GM21723 (cell line): ENCODE results near the gene ELMOD2.
"Not testable (repeated sequence)": the region's sequence is repeated elsewhere in the genome, so short reads cannot be mapped to it uniquely, and the experiment has no call there.

Source experiments
- ATAC-seq: cut with Tn5 transposase; IDR thresholded peaks from one replicate; pipeline ENCODE4 v1.9.1; 2021; ENCODE audit warnings: mild to moderate bottlenecking, moderate library complexity; ENCODE audit not compliant: unreplicated experiment

Gene ELMOD2, protein sequence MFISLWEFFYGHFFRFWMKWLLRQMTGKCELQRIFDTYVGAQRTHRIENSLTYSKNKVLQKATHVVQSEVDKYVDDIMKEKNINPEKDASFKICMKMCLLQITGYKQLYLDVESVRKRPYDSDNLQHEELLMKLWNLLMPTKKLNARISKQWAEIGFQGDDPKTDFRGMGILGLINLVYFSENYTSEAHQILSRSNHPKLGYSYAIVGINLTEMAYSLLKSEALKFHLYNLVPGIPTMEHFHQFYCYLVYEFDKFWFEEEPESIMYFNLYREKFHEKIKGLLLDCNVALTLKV

DNA sequence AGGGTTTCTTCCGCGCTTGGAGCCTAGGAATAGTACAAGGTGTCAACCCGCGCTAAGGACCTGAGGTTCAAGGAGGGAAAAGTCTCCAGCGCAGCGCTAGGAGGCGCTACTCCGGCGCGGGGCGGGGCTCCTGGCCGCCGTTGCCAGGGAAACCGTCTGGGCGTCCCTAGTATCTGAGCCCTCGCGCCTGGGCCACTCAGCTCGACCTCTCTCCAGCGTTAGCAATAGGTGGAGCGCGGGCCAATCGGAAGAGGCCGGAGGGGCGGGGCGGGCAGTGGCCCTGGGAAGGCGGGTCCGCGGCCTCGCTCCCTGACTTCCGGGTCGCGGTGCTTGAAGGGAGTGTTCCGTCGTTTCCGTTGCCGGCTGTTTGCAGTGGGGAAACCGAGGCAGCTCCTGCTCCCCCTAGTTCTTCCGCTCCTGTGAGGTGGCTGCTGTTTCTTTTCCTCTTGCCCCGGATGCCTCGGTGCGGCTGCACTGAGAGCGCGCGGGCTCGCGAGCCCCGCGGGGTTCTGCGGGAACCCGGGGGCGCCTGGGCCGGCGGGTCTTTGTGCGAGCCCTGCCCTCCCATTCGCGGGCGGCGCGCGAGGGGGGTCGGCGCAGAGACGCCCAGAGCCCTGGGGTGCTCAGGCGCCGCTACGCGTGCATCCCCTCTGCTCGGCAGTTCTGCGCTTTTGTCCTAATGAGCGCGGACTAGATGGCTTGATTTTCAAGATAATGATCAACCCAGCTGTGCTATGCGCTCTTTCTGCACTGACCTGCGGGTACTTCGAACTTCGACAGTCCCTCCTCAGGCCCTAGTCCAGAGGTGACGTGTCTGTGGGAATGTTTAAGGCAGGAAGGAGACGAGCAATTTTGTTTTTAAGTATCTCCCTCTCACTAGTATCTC is at the start of gene ELMOD2:
Gene ELMOD2 (plus strand): TSS at position 312 of the 886 bp plus-strand sequence. CDS start 1,261 bp downstream, outside the sequence.
- ATAC-seq: peak; percentile 100

DNA sequence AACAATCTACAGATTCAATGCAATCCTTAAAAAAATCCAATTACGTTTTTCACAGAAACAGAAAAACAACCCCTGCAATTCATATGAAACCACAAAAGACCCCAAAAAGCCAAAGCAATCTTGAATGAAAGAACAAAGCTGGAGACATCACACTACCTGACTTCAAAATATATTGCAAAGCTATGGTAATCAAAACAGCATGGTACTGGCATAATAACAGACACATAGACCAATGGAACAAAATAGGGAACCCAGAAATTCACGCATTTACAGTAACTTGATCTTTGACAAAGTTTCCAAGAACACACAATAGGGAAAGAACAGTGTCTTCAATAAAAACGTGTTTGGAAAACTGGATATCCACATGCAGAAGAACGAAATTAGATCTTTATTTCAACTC is 40.5 kb upstream of the ELMOD2 start:
- no peak for ATAC-seq

DNA sequence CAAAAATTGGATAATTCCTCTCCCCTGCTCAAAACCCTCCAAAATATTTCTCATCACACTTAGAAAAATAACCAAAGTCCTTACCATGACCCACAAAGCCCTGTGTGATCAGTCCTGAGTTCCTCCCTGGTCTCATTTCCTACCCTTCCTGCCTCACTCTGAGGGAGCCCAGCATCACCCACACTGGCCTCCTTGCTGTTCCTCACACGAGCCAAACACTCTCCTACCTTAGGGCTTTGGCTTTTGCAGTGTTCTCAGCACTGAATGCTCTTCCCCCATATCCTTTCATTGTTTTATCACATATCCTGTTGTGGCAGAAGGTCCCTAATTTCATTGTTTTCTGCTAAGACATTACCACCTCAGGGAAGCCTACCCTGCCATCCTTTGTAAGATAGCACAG is 38.0 kb upstream of the ELMOD2 start:
- ATAC-seq: no peak

DNA sequence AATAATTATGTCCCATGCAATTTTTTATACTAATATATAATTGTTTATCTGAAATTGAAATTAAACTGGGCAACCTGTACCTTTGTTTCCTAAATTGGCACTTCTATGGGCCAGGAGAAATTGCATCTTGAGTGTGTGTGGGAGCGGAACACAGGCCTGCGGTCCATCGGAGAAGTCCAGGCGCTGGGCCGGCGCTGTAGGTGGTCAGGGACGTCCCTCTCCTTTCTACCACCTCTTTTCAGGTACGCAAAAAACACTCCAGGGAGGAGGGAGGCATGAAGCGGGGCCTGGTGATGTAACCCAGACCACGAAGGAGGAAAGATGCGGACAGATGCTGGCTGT is 26.6 kb upstream of the ELMOD2 start:
- no peak for ATAC-seq

DNA sequence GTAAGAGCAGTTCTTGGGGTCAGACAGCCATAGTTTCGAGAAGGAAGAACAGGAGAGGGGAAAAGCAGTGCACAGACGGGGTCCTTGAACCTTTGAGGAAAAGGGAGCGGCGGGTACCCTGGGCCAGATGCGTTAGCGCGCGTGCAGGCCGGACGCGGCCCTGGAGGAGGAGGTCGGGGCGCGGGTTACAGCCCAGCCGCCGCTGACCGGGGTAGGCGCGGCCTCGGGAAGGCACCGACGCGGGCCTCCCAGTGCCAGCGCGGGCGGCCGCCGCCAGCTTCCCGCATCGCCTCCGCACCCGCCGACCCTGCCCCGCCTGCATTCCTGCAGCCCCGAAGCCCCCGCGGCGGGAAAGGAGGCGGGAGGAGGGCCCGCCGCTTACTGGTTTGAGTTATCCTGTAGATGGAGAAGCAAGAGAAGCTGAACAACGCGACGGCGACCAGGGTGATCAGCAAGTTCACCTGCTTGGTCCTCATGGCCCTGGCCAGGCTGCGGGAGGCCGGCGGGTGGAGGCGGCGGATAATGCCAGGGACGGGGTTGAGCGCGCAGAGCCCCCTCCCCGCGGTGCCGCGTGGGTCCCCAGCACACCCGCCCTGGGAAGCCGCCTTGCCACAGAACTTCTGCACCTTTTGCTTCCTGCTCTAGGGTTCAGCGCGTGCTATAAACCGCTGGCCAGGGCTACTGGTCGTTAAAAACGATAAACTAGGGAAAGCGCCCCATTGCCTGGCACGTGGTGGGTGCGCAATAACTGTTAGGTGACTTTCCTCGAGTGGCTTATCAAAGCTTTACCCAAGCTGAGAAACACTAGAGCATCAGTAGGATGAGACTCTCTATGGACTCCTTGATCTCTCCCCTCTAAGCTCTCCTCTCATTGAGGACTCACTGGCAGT is 26.0 kb upstream of the ELMOD2 start, which contains the start of gene MGAT4D:
Gene MGAT4D (minus strand): TSS at position 547 of the 890 bp plus-strand sequence. CDS start 71 bp downstream, at position 476.
- no peak for ATAC-seq

DNA sequence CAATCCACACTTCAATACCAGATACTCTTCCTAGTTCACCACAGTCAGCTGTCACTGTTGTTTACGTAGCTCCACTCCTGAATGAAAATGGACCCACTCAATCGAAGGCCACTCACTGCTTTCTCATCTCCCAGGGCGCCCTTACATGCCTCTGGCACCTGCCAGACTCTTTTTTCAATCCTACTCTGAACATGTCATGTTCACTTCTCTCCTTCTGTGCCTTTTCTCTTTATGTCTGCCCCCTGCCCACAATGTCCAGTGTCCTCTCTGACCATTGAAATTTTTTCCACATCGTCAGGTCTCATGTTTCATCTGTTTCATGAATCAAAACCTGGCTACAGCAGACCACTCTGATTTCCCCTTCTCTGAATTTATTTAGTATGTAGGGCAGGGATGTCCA is 24.6 kb upstream of the ELMOD2 start:
- no peak for ATAC-seq

DNA sequence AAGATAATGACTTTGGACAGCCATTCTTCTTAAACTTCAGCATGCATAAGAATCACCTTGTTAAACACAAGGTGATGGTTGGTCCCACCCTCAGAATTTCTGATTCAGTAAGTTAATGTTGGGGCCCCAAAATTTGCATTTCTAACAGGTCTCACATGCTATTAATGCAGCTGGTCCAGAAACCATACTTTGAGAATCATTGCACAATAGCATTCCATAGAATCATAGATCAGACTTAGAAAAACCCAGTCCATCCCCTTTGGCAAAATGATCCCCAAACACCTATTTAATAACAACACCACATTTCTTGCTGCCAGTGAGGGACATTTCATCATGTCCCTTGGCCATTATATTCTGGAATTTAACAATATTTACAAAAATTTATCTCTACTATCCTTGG is 19.7 kb upstream of the ELMOD2 start:
- no peak for ATAC-seq

DNA sequence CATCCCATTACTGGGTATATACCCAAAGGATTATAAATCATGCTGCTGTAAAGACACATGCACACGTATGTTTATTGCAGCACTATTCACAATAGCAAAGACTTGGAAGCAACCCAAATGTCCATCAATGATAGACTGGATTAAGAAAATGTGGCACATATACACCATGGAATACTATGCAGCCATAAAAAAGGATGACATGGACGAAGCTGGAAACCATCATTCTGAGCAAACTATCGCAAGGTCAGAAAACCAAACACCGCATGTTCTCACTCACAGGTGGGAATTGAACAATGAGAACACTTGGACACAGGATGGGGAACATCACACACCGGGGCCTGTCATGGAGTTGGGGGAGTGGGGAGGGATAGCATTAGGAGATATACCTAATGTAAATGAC is 10.2 kb upstream of the ELMOD2 start:
- ATAC-seq: not testable (repeated sequence)

DNA sequence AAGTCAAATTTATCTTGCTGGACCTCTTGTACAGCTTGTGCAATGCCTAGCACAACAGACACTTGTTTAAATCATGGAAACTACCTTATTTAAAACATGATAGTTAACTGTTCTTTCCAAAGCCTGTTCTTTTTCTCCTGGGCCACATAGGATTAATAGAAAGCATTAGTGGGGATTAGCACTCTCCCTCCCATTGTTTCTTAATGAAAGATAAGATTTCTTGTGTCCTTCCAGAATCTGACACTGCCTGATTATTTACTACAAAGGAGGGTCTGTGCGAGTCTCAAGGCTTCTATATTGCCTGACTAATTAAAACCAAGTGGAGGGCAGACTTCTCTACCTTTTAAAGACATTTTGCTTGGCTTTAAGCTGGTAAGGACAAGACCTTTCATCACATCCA is 8.5 kb upstream of the ELMOD2 start:
- ATAC-seq: no peak

DNA sequence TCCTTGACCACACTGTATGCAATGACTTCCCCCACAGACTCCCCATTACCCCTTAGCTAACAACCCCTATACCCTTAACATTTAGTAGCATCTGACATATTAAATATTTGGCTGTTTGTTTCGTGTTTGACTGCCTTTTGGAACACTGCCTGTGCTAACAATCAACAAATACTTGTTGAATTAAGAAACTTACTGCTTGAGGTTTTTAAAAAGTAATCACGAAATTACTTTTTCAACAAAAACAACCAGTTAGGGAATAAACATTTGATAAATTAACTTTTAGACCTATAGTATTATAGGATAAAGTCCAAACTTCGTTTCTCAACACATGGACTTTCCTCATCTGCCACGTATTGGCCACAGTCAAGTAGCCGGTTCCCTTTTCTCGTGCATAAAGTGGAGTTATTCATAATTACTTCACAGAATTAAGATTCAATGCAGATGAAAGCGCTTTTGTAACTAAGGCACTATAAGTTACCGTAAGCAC is 555 bp upstream of the ELMOD2 start:
- ATAC-seq: no peak

DNA sequence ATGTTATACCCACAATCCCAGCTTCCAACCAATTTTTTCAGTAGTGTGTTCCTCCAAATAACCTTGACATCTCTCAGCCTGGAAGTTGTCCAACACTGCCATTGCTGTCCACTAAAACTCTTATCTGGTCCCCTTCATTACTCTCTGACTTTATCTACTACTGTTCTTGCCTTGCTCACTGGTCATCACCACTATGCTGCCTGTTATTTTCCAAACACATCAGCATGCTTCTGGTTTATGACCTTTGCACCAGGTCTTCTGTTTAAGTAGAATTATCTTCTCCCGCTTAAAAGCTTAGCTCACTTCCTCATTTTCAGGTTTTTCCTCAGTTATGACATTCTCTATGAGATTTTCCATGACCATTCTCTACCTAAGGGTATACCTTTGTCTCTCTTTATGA is 5.5 kb downstream of the ELMOD2 start:
- ATAC-seq: no peak

DNA sequence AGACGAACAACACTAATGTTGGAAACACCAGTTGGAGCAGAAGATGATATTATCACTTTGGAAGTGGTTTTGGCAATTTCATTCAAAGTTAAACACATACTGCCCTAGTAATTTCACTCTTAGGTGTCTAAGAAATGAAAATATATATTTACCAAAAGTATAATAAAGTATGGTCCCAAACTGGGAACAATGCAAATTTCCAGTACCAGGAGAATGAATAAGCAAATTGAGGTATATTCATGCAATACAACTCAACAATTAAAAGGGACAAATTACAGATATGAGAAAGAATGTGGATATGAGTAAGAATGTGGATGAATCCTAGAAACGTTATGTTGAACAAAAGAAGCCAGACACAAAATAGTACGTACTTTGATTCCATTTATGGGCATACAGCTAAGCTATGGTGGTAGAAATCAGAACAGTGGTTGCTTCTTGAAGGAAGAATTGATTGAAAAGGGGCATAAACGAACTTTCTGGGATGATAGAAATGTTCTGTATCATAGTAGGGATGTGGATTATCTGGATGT is 10.0 kb downstream of the ELMOD2 start:
- ATAC-seq: no peak

DNA sequence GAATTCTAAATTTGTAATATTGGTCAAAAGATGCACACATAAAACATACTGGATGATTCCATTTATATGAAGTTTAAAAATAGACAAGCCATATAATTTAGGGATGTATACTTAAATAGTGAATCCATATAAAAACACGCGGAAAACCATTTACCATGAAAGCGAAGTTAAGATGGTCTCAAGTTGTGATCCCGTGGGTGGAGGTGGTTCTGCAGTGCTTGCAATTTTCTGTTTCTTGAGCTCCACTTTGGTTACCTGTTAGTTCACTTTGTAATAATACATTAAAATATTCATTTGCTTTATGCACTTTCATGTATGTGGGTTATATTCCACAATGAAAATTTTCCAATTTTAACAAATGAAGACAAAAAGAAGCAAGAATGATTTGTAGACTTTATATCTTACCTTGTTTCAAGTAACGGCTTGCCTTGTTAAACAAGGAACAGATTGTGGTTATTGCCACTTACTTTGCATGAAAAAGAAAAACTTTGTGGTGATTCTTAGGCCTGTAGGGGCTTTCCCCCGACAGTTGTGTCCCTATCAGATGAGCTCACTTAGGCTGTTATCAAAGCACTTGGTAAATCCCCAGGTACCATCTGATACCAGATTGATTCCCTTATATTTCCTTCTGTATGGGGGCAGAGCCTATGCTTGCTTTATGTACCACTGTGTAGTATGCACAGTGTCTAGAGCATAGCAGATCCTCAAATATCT is 32.6 kb downstream of the ELMOD2 start:
- peak; percentile 100 for ATAC-seq

DNA sequence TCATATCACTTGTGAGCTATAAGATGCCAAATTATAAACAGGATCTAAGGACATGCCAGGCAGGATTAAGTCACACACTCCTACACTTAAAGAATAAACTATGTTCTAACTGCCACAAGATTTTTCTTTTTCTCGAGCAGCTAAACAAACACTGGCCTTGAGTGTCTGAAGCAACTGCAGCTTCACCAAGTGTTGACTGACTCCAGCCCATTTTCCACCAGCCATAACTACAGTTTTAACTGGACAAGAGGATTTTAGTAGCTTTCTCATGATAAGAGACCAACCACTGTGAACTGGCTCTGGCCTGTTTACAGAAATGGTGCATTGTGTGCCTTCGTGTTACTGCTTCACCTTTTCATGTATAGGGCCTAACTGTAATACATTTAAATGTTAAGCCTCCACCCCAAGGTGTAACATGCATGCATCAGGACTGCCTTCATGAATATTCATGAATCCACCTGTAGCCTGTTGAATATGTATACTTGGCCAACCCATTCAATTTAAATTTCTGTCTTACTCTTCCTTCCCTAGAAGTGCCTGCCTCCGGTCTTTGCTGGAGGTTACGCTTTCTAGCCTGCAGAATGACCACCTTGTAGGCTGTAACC is 34.0 kb downstream of the ELMOD2 start:
- no peak for ATAC-seq

DNA sequence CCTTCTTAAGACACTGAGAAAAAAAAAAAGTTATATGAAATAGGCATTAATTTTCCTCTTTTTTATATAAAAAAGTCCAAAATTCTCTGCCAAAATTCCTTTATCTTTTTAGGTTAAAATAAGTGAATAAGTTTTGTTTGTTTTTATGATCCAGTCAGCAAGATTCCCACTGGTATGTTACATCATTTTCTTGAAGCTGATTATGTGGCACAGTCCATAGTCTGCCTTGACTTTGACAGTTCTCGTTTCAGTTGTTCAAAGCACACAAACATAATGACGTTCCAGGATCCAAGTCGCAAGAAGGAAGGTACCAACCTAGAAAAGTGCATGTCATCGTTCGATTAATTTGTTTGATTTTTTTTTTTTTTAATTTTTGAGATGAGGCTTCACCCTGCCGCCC is 35.7 kb downstream of the ELMOD2 start:
- no peak for ATAC-seq

DNA sequence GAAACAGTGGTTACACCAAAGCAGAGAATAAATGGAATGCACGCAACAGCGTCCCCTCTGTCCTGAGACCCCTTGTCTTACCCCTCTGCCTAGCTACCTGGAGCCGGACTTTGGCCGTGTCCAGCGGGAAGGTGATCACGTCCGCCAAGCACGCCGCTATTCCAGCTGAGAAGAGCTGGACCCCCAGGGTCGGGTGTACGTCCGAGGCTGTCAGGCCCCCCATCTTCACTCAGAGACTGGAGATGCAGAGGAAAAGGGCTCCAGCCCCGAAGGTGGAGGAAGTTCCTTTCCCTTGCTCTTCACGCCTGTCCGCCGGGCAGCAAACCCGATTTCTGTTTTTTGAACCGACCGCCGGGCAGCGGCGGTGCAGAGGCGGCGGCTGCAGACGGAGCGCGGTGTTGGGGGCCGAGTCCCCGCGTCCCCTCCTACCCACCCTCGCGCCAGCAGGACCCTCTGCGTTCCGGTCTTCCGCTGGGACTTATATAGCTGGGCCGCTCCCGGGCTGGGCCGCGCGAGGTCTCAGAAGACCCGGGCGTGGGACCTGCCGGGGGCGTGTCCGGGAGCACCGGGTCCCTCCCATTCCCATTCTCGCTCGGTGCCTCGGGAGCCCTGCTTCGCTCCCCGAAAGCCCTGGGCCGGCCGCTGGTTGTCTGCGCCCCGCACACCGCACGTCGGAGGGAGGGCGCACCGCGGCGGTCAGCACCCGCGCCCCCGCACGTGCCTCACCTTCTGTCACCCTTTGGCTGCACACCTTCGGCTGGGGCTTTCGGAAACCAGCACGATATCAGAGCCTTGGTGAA is 44.7 kb downstream of the ELMOD2 start, which contains the start of gene UCP1:
Gene UCP1 (minus strand): TSS at position 455 of the 800 bp plus-strand sequence. CDS start 232 bp downstream, at position 223.
- no peak for ATAC-seq

DNA sequence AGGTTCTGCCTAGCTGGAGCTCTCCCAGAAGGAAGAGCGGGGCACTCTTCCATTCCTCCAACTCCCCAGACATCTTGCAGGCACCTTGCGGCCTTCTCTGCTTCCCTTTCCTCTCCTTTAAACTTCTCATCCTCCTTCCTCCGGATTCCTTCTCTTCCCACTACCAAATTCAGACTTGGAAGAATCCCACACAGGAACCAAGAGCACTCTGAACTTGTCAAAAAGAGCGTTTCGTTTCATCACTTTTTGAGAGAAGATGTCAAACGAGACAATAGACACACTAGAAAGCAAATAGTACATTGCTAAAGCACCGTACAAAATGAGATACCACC is 45.3 kb downstream of the ELMOD2 start:
- ATAC-seq: no peak

DNA sequence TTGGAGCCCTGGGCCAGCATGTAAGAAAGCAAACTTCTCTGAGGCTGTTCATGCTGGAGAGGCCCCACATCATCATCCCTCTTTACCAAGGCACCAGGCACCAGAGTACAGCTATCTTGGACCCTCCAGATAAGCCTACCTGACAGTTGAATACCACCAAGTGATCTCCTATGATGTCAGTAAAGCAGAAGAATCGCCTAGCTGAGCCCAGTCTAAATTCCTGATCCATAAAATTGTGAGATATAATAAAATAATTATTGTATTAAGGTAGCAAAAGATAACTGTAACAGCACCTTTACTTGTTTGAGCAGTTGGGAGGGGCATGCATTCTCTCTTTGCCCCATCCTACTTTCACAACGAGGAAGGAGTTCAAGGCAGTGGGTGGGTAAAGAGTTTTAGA is 47.7 kb downstream of the ELMOD2 start:
- no peak for ATAC-seq

DNA sequence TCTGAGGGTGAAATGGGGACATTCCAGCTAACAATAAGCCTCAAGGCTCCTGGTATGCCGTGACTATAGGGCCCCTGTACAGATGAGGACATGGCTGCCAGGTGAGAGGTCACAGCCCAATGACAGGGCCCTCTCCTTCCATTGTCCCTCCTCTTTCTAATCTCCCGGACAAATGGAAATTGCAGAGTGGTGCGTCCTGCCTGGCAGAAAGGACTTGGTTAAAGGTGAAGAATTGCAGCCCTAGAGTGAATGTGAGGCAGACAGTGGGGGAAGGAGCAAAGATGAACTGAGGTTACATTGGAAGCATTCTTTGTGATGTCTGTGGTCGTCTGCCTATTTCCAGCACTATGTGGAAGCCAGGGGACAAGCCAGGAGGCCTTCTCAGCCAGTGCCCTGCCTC is 51.5 kb downstream of the ELMOD2 start:
- no peak for ATAC-seq
